HCT116 (cell line): ENCODE data around the gene LIN7A. TPM values are rescaled to one million over a fixed set of nuclear protein-coding genes. Genes with fewer than 3 reads are reported as not detected.

Source experiments
- ATAC-seq: fragments of 200-7000 bp; cut with Tn5 transposase; 2 replicates; pipeline ENCODE4 v1.9.1; 2020; ENCODE audit warnings: mild to moderate bottlenecking, moderate library complexity
- BruUV-seq: library from RNA; stranded (reverse); fragments of 400-500 nt; replicated peaks from 2 replicates; lab custom pipeline; 2021; lab: Mats Ljungman, UMichigan
- CTCF ChIA-PET: fragments of 300-600 bp; sonication (Branson Sonifier 250); formaldehyde crosslinking; loops from one replicate; lab custom pipeline; 2021; ENCODE audit warnings: antibody characterized with exemption; lab: Charles Lee
- POLR2A ChIA-PET: fragments of 300-600, 350-600 bp; sonication (Branson Sonifier 250); formaldehyde crosslinking; loops from one replicate; lab custom pipeline; 2021; ENCODE audit warnings: antibody characterized with exemption; lab: Charles Lee
- RAD21 ChIA-PET, 2 experiments: fragments of 300-600 bp; sonication (Branson Sonifier 250); formaldehyde crosslinking; loops; one replicate each; lab custom pipeline; 2023; ENCODE audit warnings: low total read pairs in 2 of 2; ENCODE audit not compliant: uncharacterized antibody in 2 of 2, unreplicated experiment in 2 of 2, low non-redundant PET in 1 of 2; lab: Charles Lee
- DNase-seq: peaks from one replicate; pipeline ENCODE4 v3.0.0-alpha.2; 2010; ENCODE audit warnings: low read depth, low spot score
- H2AFZ ChIP-seq: fragments of 200-600 bp; shearing (Covaris generic), sonication (generic); 2 replicates; pipeline ENCODE4 v1.6.1; 2017; ENCODE audit warnings: low read depth, mixed run types, mixed read lengths, antibody characterized with exemption, low read length; ENCODE audit not compliant: poor library complexity, severe bottlenecking
- H3K27ac ChIP-seq: 2 replicates; pipeline ENCODE4 v1.5.1; 2012; ENCODE audit warnings: low read depth, low read length
- H3K27me3 ChIP-seq: fragments of 200-600 bp; sonication (generic); 2 replicates; pipeline ENCODE4 v1.6.1; 2016; ENCODE audit warnings: mixed run types, low read length, mixed read lengths; ENCODE audit not compliant: insufficient read depth
- H3K36me3 ChIP-seq, 2 experiments: fragments of 200-500 bp in 1 of 2; fragments of 200-600 bp in 1 of 2; sonication (Bioruptor generic) in 1 of 2; sonication (generic) in 1 of 2; 2 replicates each; pipeline versions ENCODE4 v1.5.1 to v1.6.1; 2014 to 2016; ENCODE audit warnings: low read length in 2 of 2, inconsistent platforms in 1 of 2, mixed read lengths in 1 of 2, mixed run types in 1 of 2; ENCODE audit not compliant: insufficient read depth in 2 of 2, control insufficient read depth in 1 of 2
- H3K4me1 ChIP-seq, 2 experiments: fragments of 200-600 bp in 1 of 2; sonication (generic) in 1 of 2; 2 replicates each; pipeline versions ENCODE4 v1.5.1 to v1.6.1; 2012 to 2017; ENCODE audit warnings: low read length in 2 of 2, inconsistent platforms in 1 of 2, mild to moderate bottlenecking in 1 of 2, mixed read lengths in 1 of 2, mixed run types in 1 of 2, moderate library complexity in 1 of 2; ENCODE audit not compliant: insufficient read depth in 2 of 2, control insufficient read depth in 1 of 2
- H3K4me2 ChIP-seq: fragments of 200-600 bp; sonication (generic); 2 replicates; pipeline ENCODE4 v1.6.1; 2017; ENCODE audit warnings: mixed run types, low read length, mixed read lengths
- H3K4me3 ChIP-seq, 2 experiments: fragments of 200-600 bp in 1 of 2; sonication (generic) in 1 of 2; replicated peaks in 1 of 2; 2 replicates each; pipeline ENCODE4 v1.5.1; 2011 to 2016; ENCODE audit warnings: low read length in 2 of 2, control low read depth in 1 of 2, low read depth in 1 of 2, mild to moderate bottlenecking in 1 of 2, mixed read lengths in 1 of 2, mixed run types in 1 of 2
- H3K79me2 ChIP-seq: fragments of 200-600 bp; sonication (generic); 2 replicates; pipeline ENCODE4 v1.6.1; 2017; ENCODE audit warnings: mild to moderate bottlenecking, mixed run types, low read length, moderate library complexity, mixed read lengths; ENCODE audit not compliant: insufficient read depth
- H3K9ac ChIP-seq: fragments of 200-600 bp; sonication (generic); 2 replicates; pipeline ENCODE4 v1.6.1; 2016; ENCODE audit warnings: low read length, mixed read lengths
- H3K9me2 ChIP-seq: fragments of 200-600 bp; sonication (generic), shearing (Covaris generic); 2 replicates; pipeline ENCODE4 v1.6.1; 2017; ENCODE audit warnings: mixed run types, mild to moderate bottlenecking, moderate library complexity; ENCODE audit not compliant: insufficient read depth
- H3K9me3 ChIP-seq, 2 experiments: fragments of 200-500 bp in 1 of 2; fragments of 200-600 bp in 1 of 2; sonication (Bioruptor generic) in 1 of 2; sonication (generic) in 1 of 2; 2 replicates each; pipeline ENCODE4 v1.6.1; 2014 to 2017; ENCODE audit warnings: low read length in 2 of 2, mixed read lengths in 2 of 2, inconsistent platforms in 1 of 2, low read depth in 1 of 2, mild to moderate bottlenecking in 1 of 2, mixed run types in 1 of 2, moderate library complexity in 1 of 2; ENCODE audit not compliant: control insufficient read depth in 1 of 2, insufficient read depth in 1 of 2
- H4K20me1 ChIP-seq: fragments of 200-600 bp; sonication (generic), shearing (Covaris generic); 2 replicates; pipeline ENCODE4 v1.6.1; 2017; ENCODE audit warnings: mixed run types, mild to moderate bottlenecking, moderate library complexity; ENCODE audit not compliant: insufficient read depth
- ATF3 ChIP-seq: IDR thresholded peaks from 2 replicates; pipeline ENCODE4 v1.6.1; 2012
- CBX3 ChIP-seq: IDR thresholded peaks from 2 replicates; pipeline ENCODE4 v1.6.1; 2012; ENCODE audit warnings: low read depth
- CEBPB ChIP-seq: IDR thresholded peaks from 2 replicates; pipeline ENCODE4 v1.6.1; 2012; ENCODE audit warnings: low read depth
- CTCF ChIP-seq, 3 experiments: fragments of 200-600 bp in 1 of 3; sonication (generic) in 1 of 3; IDR thresholded peaks in 2 of 3; conservative IDR thresholded peaks in 1 of 3; 2 replicates each; pipeline ENCODE4 v1.5.1; 2012 to 2017; ENCODE audit warnings: low read depth in 2 of 3, low read length in 2 of 3, antibody characterized with exemption in 1 of 3, borderline replicate concordance in 1 of 3, control low read depth in 1 of 3, mild to moderate bottlenecking in 1 of 3, mixed read lengths in 1 of 3, mixed run types in 1 of 3, moderate library complexity in 1 of 3; ENCODE audit not compliant: insufficient read depth in 1 of 3
- EGR1 ChIP-seq: IDR thresholded peaks from 2 replicates; pipeline ENCODE4 v1.6.1; 2012; ENCODE audit warnings: low read depth
- EZH2 ChIP-seq: fragments of 200-600 bp; sonication (generic); IDR thresholded peaks from 2 replicates; pipeline ENCODE4 v1.6.1; 2017; ENCODE audit warnings: antibody characterized with exemption, mixed run types
- EZH2phosphoT487 ChIP-seq: fragments of 200-600 bp; IDR thresholded peaks from 2 replicates; pipeline ENCODE4 v1.6.1; 2018; ENCODE audit warnings: antibody characterized with exemption, borderline replicate concordance
- FOSL1 ChIP-seq: IDR thresholded peaks from 2 replicates; pipeline ENCODE4 v1.6.1; 2012; ENCODE audit warnings: low read depth
- JUND ChIP-seq: IDR thresholded peaks from 2 replicates; pipeline ENCODE4 v1.6.1; 2012
- MAX ChIP-seq: IDR thresholded peaks from 2 replicates; pipeline ENCODE4 v1.6.1; 2012
- POLR2A ChIP-seq: IDR thresholded peaks from 2 replicates; pipeline ENCODE4 v1.7.0; 2011; ENCODE audit warnings: borderline replicate concordance; ENCODE audit not compliant: insufficient read depth, insufficient read length; ENCODE audit errors: extremely low read depth
- POLR2AphosphoS5 ChIP-seq: IDR thresholded peaks from 2 replicates; pipeline ENCODE4 v1.6.1; 2011; ENCODE audit warnings: mild to moderate bottlenecking, low read depth, low read length, moderate library complexity
- SIN3A ChIP-seq: IDR thresholded peaks from 2 replicates; pipeline ENCODE4 v1.6.1; 2012; ENCODE audit warnings: low read depth
- SP1 ChIP-seq: IDR thresholded peaks from 2 replicates; pipeline ENCODE4 v1.6.1; 2012; ENCODE audit warnings: low read depth
- SRF ChIP-seq: IDR thresholded peaks from 2 replicates; pipeline ENCODE4 v1.6.1; 2012; ENCODE audit warnings: low read depth
- TCF7L2 ChIP-seq: IDR thresholded peaks from 2 replicates; pipeline ENCODE4 v1.7.0; 2011; ENCODE audit warnings: borderline replicate concordance, inconsistent platforms; ENCODE audit not compliant: insufficient read depth, insufficient read length; ENCODE audit errors: extremely low read depth
- YY1 ChIP-seq: IDR thresholded peaks from 2 replicates; pipeline ENCODE4 v1.6.1; 2011; ENCODE audit warnings: low read length, low read depth, moderate library complexity, mild to moderate bottlenecking; ENCODE audit not compliant: insufficient replicate concordance; ENCODE audit errors: extremely low read depth
- ZBTB33 ChIP-seq: IDR thresholded peaks from 2 replicates; pipeline ENCODE4 v1.6.1; 2011; ENCODE audit warnings: mild to moderate bottlenecking, low read length, moderate library complexity; ENCODE audit not compliant: insufficient replicate concordance; ENCODE audit errors: extremely low read depth
- ZFX ChIP-seq: fragments of 450-650 bp; IDR thresholded peaks from 2 replicates; pipeline ENCODE4 v1.6.1; 2017
- ZNF274 ChIP-seq: fragments of 200-500 bp; sonication (Bioruptor generic); IDR thresholded peaks from 2 replicates; pipeline ENCODE4 v1.6.1; 2014; ENCODE audit warnings: mild to moderate bottlenecking, low read depth, low read length, inconsistent platforms
- intact Hi-C: fragments of 100-400 bp; cut with micrococcal nuclease; formaldehyde crosslinking; loops from 2 replicates; pipeline ENCODE4 v1.10.0; 2022
- total RNA-seq: library from RNA; stranded (reverse); gene quantifications from one replicate; pipeline ENCODE4 v1.2.1, GENCODE V29; 2021; ENCODE audit not compliant: unreplicated experiment

LIN7A gene
- total RNA-seq, 1 experiment from 2014 or later: 1.5 TPM

- DNase-seq: no peak
- Histone ChIP-seq H3K9ac (no peak overlapping the region), H3K9me2 (no peaks in the 10 kb centered on the region), H3K4me1 (no peaks in the 10 kb centered on the region), H3K9me3 (no peaks in the 10 kb centered on the region), H3K27me3 (0 out of 2 replicates have a peak, but pooled peaks cover 3% of the 10 kb centered on the region), H4K20me1 (no peaks in the 10 kb centered on the region), H3K27ac (no peak overlapping the region), H2AFZ (no peak overlapping the region), H3K79me2 (no peaks in the 10 kb centered on the region), H3K4me3 (no peak overlapping the region), H3K36me3 (no peaks in the 10 kb centered on the region), H3K4me2 (no peak overlapping the region)
- ATAC-seq: no peak
- no TSS peak for BruUV-seq
- CTCF ChIA-PET: no interaction called here
- TF ChIP-seq EZH2phosphoT487: no peak
- TF ChIP-seq SP1: no peak
- TF ChIP-seq ZFX: no peak
- TF ChIP-seq ATF3: no peak
- no peak for TF ChIP-seq SRF
- no peak for TF ChIP-seq EZH2
- no peak for TF ChIP-seq YY1
- no peak for TF ChIP-seq EGR1
- no peak for TF ChIP-seq ZBTB33
- no peak for TF ChIP-seq CTCF (IDR thresholded peaks at IDR 0.05 in 2 of 3, conservative IDR thresholded peaks at IDR 0.05 in 1 of 3; ENCODE audit: borderline replicate concordance in 1 of 3, insufficient read depth in 1 of 3, low read depth in 2 of 3, low read length in 2 of 3)
- no peak for TF ChIP-seq CBX3
- TF ChIP-seq POLR2A: no peak
- TF ChIP-seq JUND: no peak
- TF ChIP-seq ZNF274: no peak
- TF ChIP-seq FOSL1: no peak
- TF ChIP-seq MAX: no peak
- TF ChIP-seq TCF7L2: no peak
- TF ChIP-seq POLR2AphosphoS5: no peak
- no peak for TF ChIP-seq CEBPB
- no peak for TF ChIP-seq SIN3A
- RAD21 ChIA-PET: no interaction called here
- intact Hi-C loops: no loop called here
- POLR2A ChIA-PET: no interaction called here
These were observed 41.5 kb upstream of the LIN7A start for GRCh38 chr12:80979251-80979650.
